ENCODE results near the gene WNT3A. TPM values are rescaled to one million over a fixed set of nuclear protein-coding genes. Genes with fewer than 3 reads are reported as not detected.

The WNT3A gene
- polyA plus RNA-seq, 1 of the 3 experiments (the other 2 are of a cell fraction), result not detected

GRCh38 chr1:228034954-228035837 lies 28.4 kb downstream of the WNT3A start:
- no peaks in the 10 kb centered on the region for H4K20me1 ChIP-seq (ENCODE audit: insufficient read depth)
- no peaks in the 10 kb centered on the region for H3K9me2 ChIP-seq
- no peak for DNase-seq
- H3K9ac ChIP-seq, result no peak overlapping the region
- no peak overlapping the region for H3K4me3 ChIP-seq (ENCODE audit: low read depth in 2 of 2, low read length in 1 of 2)
- ChIA-PET POLR2A (no interaction called here), CTCF (no interaction called here)
- no peak overlapping the region for H3K27ac ChIP-seq (ENCODE audit: low read depth in 2 of 2, low read length in 1 of 2)
- no peaks in the 10 kb centered on the region for H3K9me3 ChIP-seq
- H3K4me2 ChIP-seq, result no peak overlapping the region
- no peaks in the 10 kb centered on the region for H3F3A ChIP-seq (replicated peaks; ENCODE audit: insufficient read depth)
- H3K36me3 ChIP-seq (replicated peaks in 1 of 2; ENCODE audit: control insufficient read depth in 1 of 2, insufficient read depth in 2 of 2, low read length in 1 of 2), result no peaks in the 10 kb centered on the region
- no peaks in the 10 kb centered on the region; the same call in 1 of the 2 replicates for H3K27me3 ChIP-seq (ENCODE audit: insufficient read depth)
- no peak overlapping the region for H2AFZ ChIP-seq (ENCODE audit: low read depth)
- TF ChIP-seq MEF2A (IDR thresholded peaks at IDR 0.05; ENCODE audit: borderline replicate concordance, low read depth), result no peak
- no peak for TF ChIP-seq GABPA (IDR thresholded peaks at IDR 0.05; ENCODE audit: low read depth)
- TF ChIP-seq RXRA (IDR thresholded peaks at IDR 0.05; ENCODE audit: borderline replicate concordance, low read depth), result no peak
- no peak for TF ChIP-seq MXI1 (IDR thresholded peaks at IDR 0.05; ENCODE audit: low read depth, low read length)
- TF ChIP-seq, protein P1, sequence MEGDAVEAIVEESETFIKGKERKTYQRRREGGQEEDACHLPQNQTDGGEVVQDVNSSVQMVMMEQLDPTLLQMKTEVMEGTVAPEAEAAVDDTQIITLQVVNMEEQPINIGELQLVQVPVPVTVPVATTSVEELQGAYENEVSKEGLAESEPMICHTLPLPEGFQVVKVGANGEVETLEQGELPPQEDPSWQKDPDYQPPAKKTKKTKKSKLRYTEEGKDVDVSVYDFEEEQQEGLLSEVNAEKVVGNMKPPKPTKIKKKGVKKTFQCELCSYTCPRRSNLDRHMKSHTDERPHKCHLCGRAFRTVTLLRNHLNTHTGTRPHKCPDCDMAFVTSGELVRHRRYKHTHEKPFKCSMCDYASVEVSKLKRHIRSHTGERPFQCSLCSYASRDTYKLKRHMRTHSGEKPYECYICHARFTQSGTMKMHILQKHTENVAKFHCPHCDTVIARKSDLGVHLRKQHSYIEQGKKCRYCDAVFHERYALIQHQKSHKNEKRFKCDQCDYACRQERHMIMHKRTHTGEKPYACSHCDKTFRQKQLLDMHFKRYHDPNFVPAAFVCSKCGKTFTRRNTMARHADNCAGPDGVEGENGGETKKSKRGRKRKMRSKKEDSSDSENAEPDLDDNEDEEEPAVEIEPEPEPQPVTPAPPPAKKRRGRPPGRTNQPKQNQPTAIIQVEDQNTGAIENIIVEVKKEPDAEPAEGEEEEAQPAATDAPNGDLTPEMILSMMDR (IDR thresholded peaks at IDR 0.05), result no peak
- no peak for TF ChIP-seq JUND (IDR thresholded peaks at IDR 0.05)
- TF ChIP-seq SMC3 (IDR thresholded peaks at IDR 0.05; ENCODE audit: low read depth, low read length), result no peak
- no peak for TF ChIP-seq REST (IDR thresholded peaks at IDR 0.05; ENCODE audit: low read depth, low read length)
- no peak for TF ChIP-seq TEAD4 (IDR thresholded peaks at IDR 0.05; ENCODE audit: borderline replicate concordance, insufficient read depth)
- TF ChIP-seq RAD21 (IDR thresholded peaks at IDR 0.05; ENCODE audit: low read length), result no peak
- no peak for TF ChIP-seq SIN3A (IDR thresholded peaks at IDR 0.05; ENCODE audit: borderline replicate concordance, low read depth, low read length)
- TF ChIP-seq GATA2 (CRISPR knock-in tag; IDR thresholded peaks at IDR 0.05), result no peak
- no peaks in the 10 kb centered on the region for H3K4me1 ChIP-seq (ENCODE audit: control insufficient read depth in 1 of 2, insufficient read depth in 2 of 2, low read depth in 1 of 2, low read length in 1 of 2)
- 49% methylated on average over 14 of the region's 16 CpGs for whole genome bisulfite sequencing (ENCODE audit: low lambda C conversion rate)
- no peaks in the 10 kb centered on the region for H3K79me2 ChIP-seq (ENCODE audit: insufficient read depth)

Measured in SK-N-SH (cell line).